SW480 (cell line): ENCODE measurements around the gene UNC79.

ENCODE experiments used
- DNase-seq: peaks from one replicate; pipeline ENCODE4 v3.0.0-alpha.2; 2016; ENCODE audit warnings: low spot score

Gene UNC79

DNA sequence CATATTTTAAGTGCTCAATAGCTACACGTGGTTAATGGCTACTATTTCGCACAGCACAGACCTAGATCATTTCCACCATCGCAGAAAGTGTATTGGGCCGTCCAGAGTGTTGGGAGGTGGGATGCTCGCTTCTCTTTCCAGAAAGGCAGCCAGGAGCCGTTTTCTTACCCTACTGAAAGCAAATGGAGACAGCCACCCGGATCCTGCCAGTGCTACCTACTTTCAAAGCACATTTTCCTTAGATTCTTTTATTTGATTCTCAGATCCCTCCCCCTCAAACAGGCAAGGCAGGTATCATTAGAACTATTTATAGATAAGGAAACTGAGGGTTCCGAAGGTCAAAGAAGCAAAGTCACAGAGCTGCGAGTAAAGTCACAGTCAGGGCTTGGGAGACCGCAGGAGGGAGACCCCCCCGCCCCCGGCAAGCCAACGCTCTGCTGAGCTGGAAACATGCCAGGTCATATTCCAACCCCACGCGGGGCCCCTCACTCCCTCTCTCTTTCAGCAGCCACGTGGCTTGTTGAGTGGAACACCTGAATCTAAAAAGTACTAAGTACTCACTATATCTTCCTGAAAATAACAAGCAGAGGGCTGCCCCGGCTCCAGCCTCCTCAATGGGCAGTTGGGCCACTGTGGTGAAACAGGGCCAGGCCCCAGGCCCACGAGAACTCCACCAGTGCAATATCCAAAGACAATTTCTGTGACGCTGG lies 321.4 kb downstream of the UNC79 start:
- no peak for DNase-seq

DNA sequence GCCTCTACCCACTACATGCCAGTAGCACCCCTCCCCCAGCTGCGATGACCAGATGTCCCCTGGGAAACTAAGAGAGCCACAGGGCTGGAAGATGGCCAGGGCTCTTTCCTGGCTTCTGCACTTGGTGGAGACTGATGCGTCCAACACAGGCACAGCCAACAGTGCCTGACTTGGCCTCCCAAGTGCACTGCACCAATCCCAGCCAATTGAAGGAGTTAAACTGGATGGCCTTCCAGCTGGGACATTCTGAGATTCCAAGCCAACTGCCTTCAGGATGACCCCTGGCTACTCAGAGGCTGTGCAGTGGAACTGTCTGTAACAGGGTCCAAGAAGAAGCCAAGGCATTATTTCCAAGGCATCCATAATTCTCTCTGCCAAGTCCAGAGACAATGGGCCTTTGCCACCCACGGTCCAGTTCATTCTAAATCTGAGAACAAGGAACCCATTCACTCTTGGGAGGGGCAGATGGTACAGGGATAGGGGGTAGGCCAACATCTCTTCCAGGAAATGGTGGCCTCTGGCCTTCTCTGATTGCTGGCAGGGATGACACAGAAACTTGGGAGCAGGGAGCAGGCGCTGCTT lies 322.3 kb downstream of the UNC79 start:
- no peak for DNase-seq

DNA sequence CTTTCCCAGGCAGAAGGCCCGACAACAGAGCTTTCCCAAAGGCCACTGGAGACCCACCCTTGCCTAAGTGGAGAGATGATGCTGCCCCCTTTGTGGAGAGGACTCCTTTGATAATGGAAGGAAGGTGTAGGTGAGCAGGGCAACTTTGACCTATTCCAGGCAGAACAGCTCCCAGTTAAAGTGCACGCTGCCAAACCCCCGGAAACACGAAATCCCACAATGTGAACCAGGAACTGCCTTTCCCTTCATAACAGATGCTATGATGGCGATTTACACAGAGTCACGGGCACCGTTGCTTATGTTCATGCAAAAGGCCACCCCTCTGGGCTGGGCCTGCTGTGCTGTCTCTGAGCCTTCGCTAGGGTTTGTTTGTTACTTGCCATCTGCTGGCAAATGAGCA lies 322.9 kb downstream of the UNC79 start:
- no peak for DNase-seq

DNA sequence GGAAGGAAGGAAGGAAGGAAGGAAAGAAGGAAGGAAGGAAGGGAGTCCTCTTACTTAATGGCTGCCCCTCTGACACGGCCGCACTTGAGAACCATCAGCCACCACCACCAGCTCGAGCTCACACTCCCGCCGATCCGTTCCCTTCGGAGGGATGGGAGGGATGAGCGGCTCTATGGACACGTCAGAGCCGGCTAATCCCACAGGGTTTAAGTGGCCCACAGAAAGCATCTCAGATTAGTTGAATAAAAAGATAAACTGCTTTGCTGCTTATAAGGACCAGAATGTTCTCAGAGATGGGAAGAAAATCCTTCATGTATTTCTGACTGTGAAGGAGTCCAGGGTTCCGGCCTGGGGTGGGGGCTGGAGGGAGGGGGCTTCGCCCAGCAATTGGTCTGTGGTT lies 326.5 kb downstream of the UNC79 start:
- DNase-seq, result no peak
